ENCODE data around the gene ACTN1.

- TF ChIP-seq GATA2 (IDR thresholded peaks at IDR 0.05; ENCODE audit: low read depth, low read length) = no peak
- no peak for TF ChIP-seq GATA3 (IDR thresholded peaks at IDR 0.05; ENCODE audit: low read depth, low read length)
Observed at GRCh38 chr14:68919129-68919927, 59.8 kb downstream of the ACTN1 start.

Data from SH-SY5Y (cell line).